Prostate gland (tissue), 2 donors: ENCODE data around the gene PHLPP1. TPM values are rescaled to one million over a fixed set of nuclear protein-coding genes. Genes with fewer than 3 reads are reported as not detected.
A peak's percentile ranks its signal among the peaks of the same experiment; 100 is the strongest.

ENCODE experiments used
- DNase-seq: peaks from one replicate; pipeline ENCODE4 v3.0.0-alpha.2; 2019; ENCODE audit warnings: low spot score
- H3K27ac ChIP-seq, 2 donors: fragments of 200-600 bp; sonication (generic); 2 replicates each; pipeline ENCODE4 v1.5.1; 2017 to 2019
- H3K27me3 ChIP-seq: fragments of 200-600 bp; sonication (generic); replicated peaks from 2 replicates; pipeline ENCODE4 v1.5.1; 2019; ENCODE audit not compliant: insufficient read depth
- H3K36me3 ChIP-seq, 2 donors: fragments of 200-600 bp; sonication (generic); 1 replicate in 1 of 2; 2 replicates in 1 of 2; pipeline versions ENCODE4 v1.5.1 to v1.8.1; 2017 to 2019
- H3K4me1 ChIP-seq: fragments of 200-600 bp; sonication (generic); replicated peaks from 2 replicates; pipeline ENCODE4 v1.5.1; 2019
- H3K4me3 ChIP-seq, 2 donors: fragments of 200-600 bp; sonication (generic); 2 replicates each; pipeline ENCODE4 v1.5.1; 2017 to 2019
- H3K9me3 ChIP-seq: fragments of 200-600 bp; sonication (generic); 2 replicates; pipeline ENCODE4 v1.5.1; 2017
- POLR2A ChIP-seq: fragments of 450-650 bp; IDR thresholded peaks from one replicate; pipeline ENCODE4 v1.6.1; 2016; ENCODE audit warnings: antibody characterized with exemption, mild to moderate bottlenecking
- POLR2AphosphoS5 ChIP-seq: sonication (generic); formaldehyde crosslinking; IDR thresholded peaks from one replicate; pipeline ENCODE4 v1.6.1; 2017; ENCODE audit warnings: antibody characterized with exemption
- WGBS: methylation state at CpG from one replicate; pipeline ENCODE4 v1.1.5; 2018; 5-methylcytosine and 5-hydroxymethylcytosine counted together
- intact Hi-C: fragments of 100-400 bp; cut with DNase I; formaldehyde crosslinking; loops from one replicate; pipeline ENCODE4 v1.14.2; 2022
- total RNA-seq, 2 donors: library from RNA; depleted of rRNA; stranded (reverse); fragments of >200 nt; gene quantifications; one replicate each; pipeline ENCODE4 v1.1.0, GENCODE V29; 2016
- TF ChIP-seq, protein P1 (sequence below), 4 experiments: fragments of 200-600 bp in 2 of 4; fragments of 450-650 bp in 2 of 4; sonication (generic) in 2 of 4; IDR thresholded peaks; 1 replicate in 3 of 4; 2 replicates in 1 of 4; pipeline ENCODE4 v1.5.1; 2016 to 2019; ENCODE audit warnings: antibody characterized with exemption in 4 of 4, mild to moderate bottlenecking in 2 of 4, moderate library complexity in 2 of 4

The PHLPP1 gene
- total RNA-seq, 2 donors from 2014 or later = 16.8 to 44.1 TPM

DNA sequence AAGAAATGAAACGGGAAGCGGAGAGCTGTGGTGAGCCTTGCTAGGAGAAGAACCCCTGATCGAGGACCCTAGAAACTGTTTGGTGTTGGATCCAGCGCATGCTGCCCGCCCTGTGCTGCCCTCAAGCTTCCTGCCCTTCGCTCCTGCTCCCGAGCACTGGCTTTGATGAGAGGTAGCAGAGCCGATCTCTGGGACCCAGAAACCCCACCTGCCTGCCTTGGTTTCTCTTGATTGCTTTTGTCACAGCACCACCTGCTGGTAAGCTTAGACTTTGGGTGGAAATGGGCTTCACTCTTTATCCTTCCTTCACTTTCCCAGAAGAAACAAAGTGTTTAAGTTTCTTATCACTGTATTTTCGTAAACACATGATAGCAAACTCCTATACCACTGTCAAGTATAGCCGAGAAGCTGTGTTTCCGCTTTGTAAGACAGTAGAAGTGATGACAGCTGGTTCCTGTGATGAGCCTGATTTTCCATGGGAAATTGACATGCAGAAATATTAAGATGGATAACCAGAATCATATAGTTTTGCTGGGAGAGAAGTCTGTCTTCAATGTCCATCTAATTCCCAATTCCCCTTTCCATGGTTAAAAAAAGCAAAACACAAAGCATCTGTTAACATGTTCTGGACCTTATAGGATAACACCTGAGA, 267.4 kb downstream of the PHLPP1 start:
- TF ChIP-seq, protein P1, sequence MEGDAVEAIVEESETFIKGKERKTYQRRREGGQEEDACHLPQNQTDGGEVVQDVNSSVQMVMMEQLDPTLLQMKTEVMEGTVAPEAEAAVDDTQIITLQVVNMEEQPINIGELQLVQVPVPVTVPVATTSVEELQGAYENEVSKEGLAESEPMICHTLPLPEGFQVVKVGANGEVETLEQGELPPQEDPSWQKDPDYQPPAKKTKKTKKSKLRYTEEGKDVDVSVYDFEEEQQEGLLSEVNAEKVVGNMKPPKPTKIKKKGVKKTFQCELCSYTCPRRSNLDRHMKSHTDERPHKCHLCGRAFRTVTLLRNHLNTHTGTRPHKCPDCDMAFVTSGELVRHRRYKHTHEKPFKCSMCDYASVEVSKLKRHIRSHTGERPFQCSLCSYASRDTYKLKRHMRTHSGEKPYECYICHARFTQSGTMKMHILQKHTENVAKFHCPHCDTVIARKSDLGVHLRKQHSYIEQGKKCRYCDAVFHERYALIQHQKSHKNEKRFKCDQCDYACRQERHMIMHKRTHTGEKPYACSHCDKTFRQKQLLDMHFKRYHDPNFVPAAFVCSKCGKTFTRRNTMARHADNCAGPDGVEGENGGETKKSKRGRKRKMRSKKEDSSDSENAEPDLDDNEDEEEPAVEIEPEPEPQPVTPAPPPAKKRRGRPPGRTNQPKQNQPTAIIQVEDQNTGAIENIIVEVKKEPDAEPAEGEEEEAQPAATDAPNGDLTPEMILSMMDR (IDR thresholded peaks at IDR 0.05) = peak; percentile 46 to 86 (median 84)
- TF ChIP-seq POLR2AphosphoS5 (peak; percentile 63), POLR2A (no peak)
- H3K4me3 ChIP-seq = no peak overlapping the region
- no peak overlapping the region for H3K27ac ChIP-seq
- DNase-seq = peak; percentile 62
- no peaks in the 10 kb centered on the region for H3K9me3 ChIP-seq
- no peaks in the 10 kb centered on the region for H3K27me3 ChIP-seq
- no peaks in the 10 kb centered on the region for H3K36me3 ChIP-seq
- no peaks in the 10 kb centered on the region for H3K4me1 ChIP-seq
- intact Hi-C loops = loop anchor here (2.0 to 10.0 kb wide), 3 partner anchors 188 to 395 kb away; partner anchors contain the start of gene PHLPP1
- WGBS = 38% methylated on average over 11 of the region's 11 CpGs

DNA sequence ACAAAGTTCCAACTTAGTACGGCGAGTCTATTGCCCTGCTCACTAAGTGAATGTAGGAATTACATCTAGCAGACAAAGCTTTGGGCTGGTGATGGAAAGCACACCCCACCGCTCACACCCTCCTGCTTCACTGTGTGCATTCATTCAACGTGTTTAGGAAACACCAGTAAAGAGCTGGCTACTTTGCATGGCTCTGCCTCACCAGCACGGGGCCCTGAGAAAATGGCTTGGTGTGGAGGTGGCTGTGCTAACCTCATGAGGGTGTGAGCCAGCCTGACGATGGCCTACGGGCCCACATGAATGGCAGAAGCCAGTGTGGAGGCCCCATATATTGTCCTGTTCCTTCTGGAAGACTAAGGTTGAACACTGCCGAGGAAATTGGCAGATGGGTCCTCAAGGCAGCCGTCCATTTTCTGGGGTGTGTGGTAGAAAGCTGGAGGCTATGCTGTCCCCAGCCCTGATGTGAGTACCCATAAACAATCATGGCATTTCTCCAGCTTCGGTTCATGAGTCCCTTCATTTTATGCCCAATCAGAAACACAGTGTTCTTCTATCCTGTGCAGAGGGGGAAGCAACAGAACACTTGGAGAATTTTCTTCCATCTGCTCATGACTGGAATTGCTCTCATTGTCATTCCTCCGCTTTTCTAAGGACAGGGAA, 269.4 kb downstream of the PHLPP1 start:
- no peaks in the 10 kb centered on the region for H3K36me3 ChIP-seq
- H3K27ac ChIP-seq = no peak overlapping the region
- TF ChIP-seq POLR2A = no peak
- no peak for DNase-seq
- H3K4me3 ChIP-seq = no peak overlapping the region
- WGBS = 86% methylated on average over 11 of the region's 11 CpGs
- H3K27me3 ChIP-seq = no peaks in the 10 kb centered on the region
- no peaks in the 10 kb centered on the region for H3K9me3 ChIP-seq
- intact Hi-C loops = loop anchor here (5.0 to 10.0 kb wide), 2 partner anchors 190 to 397 kb away; no protein-coding TSS in a partner anchor
- no peaks in the 10 kb centered on the region for H3K4me1 ChIP-seq

DNA sequence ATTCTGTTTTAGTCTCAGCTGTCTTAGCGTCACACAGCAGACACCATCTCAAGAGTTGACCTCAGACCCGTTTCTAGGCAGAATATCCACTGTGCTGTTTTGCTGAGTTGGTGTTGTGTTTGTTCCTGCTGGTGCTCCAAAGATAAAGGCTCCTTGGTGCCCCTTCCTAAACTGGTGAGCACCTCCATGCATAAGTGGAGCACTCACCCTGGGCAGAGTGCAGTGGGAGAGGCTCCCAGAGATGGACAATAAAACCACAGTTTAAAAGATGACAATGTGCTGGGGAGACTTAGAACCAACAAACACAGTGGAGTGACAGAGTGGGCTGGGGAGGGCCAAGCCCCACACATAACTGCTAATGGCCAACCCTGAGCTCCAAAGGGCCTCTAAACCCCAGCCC, 271.1 kb downstream of the PHLPP1 start:
- TF ChIP-seq, protein P1 (IDR thresholded peaks at IDR 0.05) = no peak
- TF ChIP-seq POLR2AphosphoS5 = no peak
- Histone ChIP-seq H3K27me3 (no peaks in the 10 kb centered on the region), H3K4me1 (no peaks in the 10 kb centered on the region), H3K27ac (no peak overlapping the region), H3K9me3 (no peaks in the 10 kb centered on the region), H3K36me3 (no peaks in the 10 kb centered on the region), H3K4me3 (no peak overlapping the region)
- intact Hi-C loops = loop anchor here (10.0 kb wide), 1 partner anchor 192 kb away; no protein-coding TSS in a partner anchor
- DNase-seq = no peak
- 86% methylated on average over 2 of the region's 2 CpGs for WGBS

DNA sequence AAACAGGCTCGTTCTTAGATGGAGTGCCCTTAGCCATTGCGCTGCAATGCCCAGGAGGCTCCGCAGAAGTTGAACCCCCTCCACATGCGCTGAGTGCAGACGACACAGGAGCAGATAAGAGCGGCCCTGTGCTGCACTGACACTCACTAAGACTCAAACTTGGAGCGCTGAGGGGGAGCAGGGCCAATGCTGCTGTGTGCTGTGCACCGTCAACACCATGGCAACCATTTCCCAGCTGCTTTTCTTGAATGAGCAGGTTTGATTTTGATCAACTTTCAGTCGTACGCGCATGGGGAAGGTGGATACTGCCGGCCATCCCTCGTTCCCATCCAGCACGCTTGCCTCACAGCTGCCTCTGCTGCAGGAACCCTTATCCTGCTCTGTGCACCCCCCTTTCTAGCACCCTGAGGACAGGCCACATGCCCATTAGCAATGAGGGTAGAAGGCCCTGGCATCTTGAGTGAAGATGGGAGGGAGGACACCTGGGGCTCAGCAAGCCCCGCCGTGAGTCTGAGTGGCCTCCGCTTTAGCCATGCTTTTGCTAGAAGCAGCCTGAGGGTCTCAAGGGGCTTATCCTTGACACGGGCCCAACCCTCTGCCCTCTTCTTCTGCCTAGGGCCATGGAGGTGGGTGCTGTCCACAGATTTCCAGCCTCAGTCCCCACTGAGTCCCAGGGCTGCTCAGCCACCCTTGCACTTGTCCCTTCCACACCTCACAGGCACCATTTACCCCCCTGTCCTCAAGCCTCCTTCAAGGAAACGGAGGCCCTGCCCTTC, 271.9 kb downstream of the PHLPP1 start:
- no peak overlapping the region for H3K27ac ChIP-seq
- WGBS = 80% methylated on average over 19 of the region's 19 CpGs
- no peaks in the 10 kb centered on the region for H3K27me3 ChIP-seq
- H3K9me3 ChIP-seq = no peaks in the 10 kb centered on the region
- H3K36me3 ChIP-seq = no peaks in the 10 kb centered on the region
- TF ChIP-seq POLR2A (no peak), POLR2AphosphoS5 (no peak)
- TF ChIP-seq, protein P1 (IDR thresholded peaks at IDR 0.05) = no peak
- no peak overlapping the region for H3K4me3 ChIP-seq
- no peaks in the 10 kb centered on the region for H3K4me1 ChIP-seq
- intact Hi-C loops = loop anchor here (10.0 kb wide), 1 partner anchor 192 kb away; no protein-coding TSS in a partner anchor
- no peak for DNase-seq

DNA sequence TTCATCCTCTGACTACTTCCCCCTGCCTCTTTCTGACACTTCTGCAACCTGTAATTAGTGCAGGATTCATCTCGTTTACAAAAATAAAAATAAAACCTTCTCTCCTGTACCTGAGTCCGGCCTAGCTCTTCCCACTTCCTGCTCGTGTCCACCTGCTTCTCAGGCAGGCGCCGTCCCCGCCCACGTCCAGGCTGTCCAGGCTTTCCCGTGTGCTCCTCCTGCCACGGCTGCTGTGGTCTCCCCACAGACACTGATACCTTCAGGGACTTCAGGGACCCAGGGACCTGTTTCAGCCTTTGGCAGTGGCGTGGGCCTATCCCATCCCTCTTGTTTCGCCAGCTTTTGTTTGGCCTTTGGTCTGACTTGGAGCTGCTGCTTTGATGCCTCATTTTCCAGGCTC, 272.5 kb downstream of the PHLPP1 start:
- intact Hi-C loops = loop anchor here (10.0 kb wide), 1 partner anchor 193 kb away; no protein-coding TSS in a partner anchor
- Histone ChIP-seq H3K9me3 (no peaks in the 10 kb centered on the region), H3K4me3 (no peak overlapping the region), H3K4me1 (no peaks in the 10 kb centered on the region), H3K36me3 (no peaks in the 10 kb centered on the region), H3K27me3 (no peaks in the 10 kb centered on the region), H3K27ac (no peak overlapping the region)
- TF ChIP-seq, protein P1 (IDR thresholded peaks at IDR 0.05) = no peak
- no peak for TF ChIP-seq POLR2AphosphoS5
- TF ChIP-seq POLR2A = no peak
- 85% methylated on average over 11 of the region's 11 CpGs for WGBS
- DNase-seq = no peak
